H1 (cell line): Measurements from ENCODE around the gene SLCO4A1. TPM values are rescaled to one million over a fixed set of nuclear protein-coding genes. Genes with fewer than 3 reads are reported as not detected.

Source experiments
- SP4 ChIP-seq: IDR thresholded peaks from 2 replicates; pipeline ENCODE4 v1.6.1; 2012; ENCODE audit warnings: low read length, inconsistent platforms
- polyA plus RNA-seq, 7 experiments: library from polyadenylated mRNA; depleted of rRNA in 3 of 7; stranded (reverse) in 5 of 7; unstranded in 2 of 7; fragments of >200 nt in 5 of 7; fragments of 200-250 nt in 2 of 7; gene quantifications; 1 replicate in 5 of 7; 2 replicates in 1 of 7; 4 replicates in 1 of 7; pipeline versions ENCODE4 v1.2.1 to v1.2.3, GENCODE V29; 2011 to 2013; ENCODE audit warnings: missing spikeins in 2 of 7, mixed read lengths in 2 of 7
- total RNA-seq: library from RNA; stranded (reverse); fragmentation: NEBNext Ultra II Directional; extraction: Animal tissue kit (Norgen Biotek cat#: 25700); gene quantifications from 2 replicates; pipeline ENCODE4 v1.2.1, GENCODE V29; 2021

SLCO4A1 gene
- total and polyA plus RNA-seq, 2 of the 8 experiments (the other 6 are each of a cell fraction or from before 2014, with no cell fraction given) = 10.5 to 18.5 TPM

GRCh38 chr20:62692801-62693523, 50.7 kb downstream of the SLCO4A1 start (continued):
- no peak for TF ChIP-seq SP4
